Epidermal melanocyte (primary cell): ENCODE results near the gene ARHGAP28.
"Not testable (repeated sequence)": the region's sequence is repeated elsewhere in the genome, so short reads cannot be mapped to it uniquely, and the experiment has no call there.

Source experiments
- DNase-seq: peaks from one replicate; pipeline ENCODE4 v3.0.0; 2011; ENCODE audit warnings: low spot score; ENCODE audit not compliant: insufficient read length

ARHGAP28 gene

DNA sequence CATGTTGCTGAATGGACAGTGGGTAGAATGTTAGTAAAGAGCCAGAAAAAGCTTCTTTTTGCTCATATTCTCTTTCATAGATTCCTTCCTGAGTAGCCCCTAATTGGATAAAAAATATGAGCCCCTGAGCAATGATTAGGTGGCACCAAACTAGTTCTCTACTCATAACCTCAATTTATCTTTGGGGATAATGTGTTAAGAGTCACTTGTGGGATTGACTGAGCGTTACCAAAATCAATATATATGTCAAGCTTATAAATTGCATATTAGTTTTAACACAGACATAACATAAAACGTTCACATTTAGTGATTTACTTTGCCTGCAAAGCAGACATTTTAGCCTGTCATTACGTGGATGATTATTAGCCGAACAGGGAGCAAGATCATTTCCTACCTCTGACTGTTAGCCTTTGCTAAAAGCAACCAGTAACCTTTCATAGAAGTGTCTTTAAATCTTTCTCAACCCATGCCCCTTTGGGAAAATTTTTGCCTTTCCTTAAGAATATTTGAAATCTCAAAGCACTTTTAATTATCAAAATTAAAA lies 85.4 kb downstream of the ARHGAP28 start:
- no peak for DNase-seq

DNA sequence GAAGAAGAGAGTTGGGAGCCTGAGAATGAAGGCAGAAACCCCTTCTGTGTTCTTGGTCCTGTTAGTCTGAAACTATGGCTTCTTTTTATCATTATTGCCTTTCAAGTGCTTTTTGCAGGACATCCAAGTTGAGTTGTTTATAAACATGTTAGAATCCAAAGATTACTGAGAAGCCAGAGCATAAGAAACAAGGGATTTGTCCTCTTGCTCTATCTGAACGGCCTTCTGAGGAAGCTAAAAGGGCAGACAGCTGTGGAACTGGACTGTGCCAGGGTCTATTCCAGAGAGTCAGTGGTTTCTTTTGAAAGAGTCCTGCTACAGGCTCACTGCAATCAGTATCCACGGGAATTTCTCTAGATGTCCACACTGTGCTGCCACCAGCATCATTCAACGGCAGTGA lies 86.6 kb downstream of the ARHGAP28 start:
- no peak for DNase-seq

DNA sequence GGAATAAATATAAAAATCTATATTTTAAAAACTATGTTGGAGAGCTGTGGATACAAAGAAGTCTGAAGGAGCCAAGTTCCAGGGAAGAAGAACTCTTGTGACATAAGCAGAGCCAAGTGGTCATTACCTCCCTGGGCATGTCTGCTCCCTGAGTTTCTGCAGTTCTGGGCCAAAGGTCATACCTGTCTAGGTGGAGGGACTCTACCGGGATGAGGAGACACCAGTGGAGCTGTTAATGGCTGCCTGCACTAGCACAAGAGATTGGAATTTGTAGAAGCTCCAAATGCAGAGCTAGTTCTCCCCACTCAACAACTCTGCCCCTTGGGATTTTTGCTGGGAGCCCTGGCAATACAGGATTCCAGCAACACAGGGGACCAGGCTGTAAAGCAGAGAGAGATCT lies 89.8 kb downstream of the ARHGAP28 start:
- DNase-seq, result no peak

DNA sequence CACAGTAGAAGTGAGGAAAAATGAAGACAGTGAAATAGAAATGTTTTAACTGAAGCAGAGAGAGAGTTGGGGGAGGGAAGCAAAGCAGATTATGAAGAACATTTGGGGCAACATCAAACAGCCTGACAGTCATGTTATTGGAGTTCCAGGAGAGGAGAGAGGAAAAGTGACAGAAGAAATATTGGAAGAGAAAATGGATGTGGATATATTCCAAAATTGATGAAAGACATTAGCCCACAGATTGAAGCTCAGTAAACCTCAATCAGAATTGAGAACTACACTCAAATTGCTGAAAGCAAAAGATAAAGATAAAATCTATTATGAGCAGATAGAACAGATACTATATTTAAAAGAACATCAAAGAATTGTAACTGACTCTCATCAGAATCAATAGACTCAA lies 90.8 kb downstream of the ARHGAP28 start:
- DNase-seq, result no peak

DNA sequence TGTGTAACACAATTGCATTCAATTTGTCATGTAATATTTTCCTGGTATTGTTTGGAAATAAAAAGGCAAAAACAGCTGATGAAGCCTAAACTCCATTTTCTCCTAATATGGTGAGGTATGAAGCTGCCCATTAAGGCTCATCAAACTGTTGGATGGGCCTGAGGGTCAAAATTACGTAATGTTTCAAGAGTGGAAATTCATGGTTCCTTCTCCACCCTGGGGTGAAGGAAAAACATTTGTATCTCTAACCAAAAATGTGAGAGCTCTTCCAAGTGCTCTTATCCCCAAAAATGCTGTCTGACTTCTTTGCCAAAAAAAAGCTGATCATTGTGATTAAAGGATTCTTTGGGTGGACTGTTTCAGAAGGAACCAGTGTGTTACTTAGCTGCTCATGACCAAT lies 91.8 kb downstream of the ARHGAP28 start:
- no peak for DNase-seq

DNA sequence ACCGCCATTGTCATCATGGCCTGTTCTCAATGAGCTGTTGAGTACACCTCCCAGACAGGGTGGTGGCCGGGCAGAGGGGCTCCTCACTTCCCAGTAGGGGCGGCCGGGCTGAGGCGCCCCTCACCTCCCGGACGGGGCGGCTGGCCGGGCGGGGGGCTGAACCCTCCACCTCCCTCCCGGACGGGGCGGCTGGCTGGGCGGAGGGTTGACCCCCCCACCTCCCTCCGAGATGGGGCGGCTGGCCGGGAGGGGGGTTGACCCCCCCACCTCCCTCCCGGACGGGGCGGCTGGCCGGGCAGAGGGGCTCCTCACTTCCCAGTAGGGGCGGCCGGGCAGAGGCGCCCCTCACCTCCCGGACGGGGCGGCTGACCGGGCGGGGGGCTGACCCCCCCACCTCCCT lies 97.6 kb downstream of the ARHGAP28 start:
- not testable (repeated sequence) for DNase-seq

DNA sequence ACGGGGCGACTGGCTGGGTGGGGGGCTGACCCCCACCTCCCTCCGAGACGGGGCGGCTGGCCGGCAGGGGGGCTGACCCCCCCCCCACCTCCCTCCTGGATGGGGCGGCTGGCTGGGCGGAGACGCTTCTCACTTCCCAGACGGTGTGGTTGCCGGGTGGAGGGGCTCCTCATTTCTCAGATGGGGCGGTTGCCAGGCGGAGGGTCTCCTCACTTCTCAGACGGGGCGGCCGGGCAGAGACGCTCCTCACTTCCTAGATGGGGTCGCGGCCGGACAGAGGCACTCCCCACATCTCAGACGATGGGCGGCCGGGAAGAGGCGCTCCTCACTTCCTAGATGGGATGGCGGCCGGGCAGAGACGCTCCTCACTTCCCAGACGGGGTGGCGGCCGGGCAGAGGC lies 98.0 kb downstream of the ARHGAP28 start:
- not testable (repeated sequence) for DNase-seq

DNA sequence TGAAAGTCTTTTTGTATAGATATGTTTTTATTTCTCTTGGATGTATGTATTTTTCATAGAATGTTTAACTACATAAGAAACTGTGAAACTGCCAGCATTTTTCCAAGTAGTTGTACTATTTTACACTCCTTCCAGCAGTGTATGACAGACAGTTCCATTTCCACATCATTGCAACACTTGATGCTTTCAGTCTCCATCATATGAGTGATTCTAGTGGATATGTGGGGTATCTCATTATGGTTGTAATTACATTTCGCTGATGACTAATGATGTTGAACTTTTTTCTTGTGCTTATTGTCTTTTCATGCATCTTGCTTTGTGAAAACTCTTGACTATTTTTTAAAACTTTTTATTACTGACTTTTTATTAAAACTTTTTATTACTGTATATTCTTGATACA lies 101.4 kb downstream of the ARHGAP28 start:
- DNase-seq, result no peak

DNA sequence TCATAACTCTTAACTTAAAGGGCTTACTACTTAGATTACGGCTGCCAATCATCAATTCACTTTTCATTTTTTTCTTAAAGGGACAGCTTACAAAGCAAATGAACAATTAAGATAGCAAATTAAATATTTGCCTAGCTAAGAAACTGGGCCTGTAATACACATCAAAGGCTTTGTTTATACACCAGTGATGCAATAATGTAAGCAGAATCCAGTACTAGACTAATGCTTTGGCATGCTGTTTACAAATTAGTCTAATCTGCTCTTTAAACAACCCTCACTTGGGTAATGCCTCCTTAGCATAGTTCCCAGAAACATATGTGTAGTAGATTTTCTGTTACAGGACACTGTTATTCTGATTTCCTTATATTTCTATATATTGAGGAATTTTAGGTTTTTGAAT lies 105.8 kb downstream of the ARHGAP28 start:
- no peak for DNase-seq

DNA sequence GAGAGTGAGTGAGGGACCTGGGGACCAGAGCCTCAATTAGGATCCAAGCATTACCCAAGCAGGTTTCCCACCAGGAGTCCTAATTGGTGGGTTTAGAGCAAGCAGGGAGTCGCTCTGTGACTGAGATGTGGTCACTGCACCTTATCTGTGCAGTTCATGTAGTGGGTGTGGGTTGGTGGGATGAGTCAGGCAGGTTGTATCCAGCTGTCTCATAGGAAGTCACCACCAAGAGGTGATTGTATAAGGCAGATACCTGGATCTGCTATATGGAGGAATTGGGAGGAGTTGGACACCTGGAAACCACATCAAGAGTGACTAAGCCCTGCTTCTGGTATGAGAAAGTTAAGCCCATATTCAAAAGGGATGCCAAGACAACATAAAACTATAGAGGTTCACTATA lies 106.8 kb downstream of the ARHGAP28 start:
- DNase-seq, result no peak

DNA sequence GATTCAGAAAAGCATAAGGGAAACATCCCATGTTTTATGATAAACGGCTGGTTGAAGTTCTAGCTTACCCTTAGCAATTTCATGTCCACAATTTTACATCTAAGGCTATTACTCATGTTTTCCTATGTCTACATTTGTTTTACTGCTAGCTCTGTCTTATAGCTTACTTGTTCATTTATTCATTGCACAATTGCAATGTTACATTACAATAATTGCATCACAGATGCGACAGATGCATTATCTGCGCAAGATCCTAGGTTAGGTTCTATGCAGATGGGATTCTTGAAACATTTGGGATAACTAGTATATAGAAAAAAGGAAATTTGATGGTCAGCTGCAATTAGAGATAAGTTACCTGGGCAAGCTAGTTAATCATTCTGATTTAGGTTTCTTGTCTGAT lies 108.4 kb downstream of the ARHGAP28 start:
- DNase-seq, result no peak

DNA sequence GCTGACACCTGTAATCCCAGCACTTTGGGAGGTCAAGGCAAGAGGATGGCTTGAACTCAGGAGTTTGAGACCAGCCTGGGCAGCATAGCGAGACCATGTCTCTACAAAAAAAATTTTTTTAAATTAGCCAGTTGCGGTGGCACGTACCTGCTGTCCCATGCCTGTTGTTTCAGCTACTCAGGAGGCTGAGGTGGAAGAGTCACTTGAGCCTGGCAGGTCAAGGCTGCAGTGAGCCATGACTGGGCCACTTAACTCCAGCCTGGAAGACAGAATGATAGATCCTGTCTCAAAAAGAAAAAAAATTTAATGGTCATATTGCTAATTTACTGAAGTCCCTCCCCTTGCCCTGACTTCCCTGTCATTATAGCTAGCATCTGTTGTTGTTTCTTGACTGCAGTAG lies 112.6 kb downstream of the ARHGAP28 start:
- DNase-seq, result no peak

DNA sequence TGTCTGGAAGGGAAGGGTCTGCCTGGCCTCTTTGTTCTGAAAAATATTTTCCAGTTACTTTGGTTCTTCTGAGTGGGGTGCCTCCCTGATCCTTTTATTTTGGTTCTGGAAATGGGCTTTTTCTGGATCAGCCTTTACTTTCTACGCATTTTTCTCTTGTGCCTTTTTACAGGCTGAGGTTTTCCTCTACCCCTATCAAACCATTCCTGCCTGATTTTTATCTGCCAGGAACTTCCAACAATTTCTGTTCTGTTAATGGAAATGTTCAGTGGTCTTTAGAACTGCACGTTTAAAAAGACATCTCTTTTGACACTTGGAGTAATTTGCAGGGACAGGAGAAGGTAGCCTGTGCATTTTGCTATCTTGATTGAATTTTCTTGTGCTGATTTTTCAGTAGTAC lies 113.8 kb downstream of the ARHGAP28 start:
- DNase-seq, result no peak

DNA sequence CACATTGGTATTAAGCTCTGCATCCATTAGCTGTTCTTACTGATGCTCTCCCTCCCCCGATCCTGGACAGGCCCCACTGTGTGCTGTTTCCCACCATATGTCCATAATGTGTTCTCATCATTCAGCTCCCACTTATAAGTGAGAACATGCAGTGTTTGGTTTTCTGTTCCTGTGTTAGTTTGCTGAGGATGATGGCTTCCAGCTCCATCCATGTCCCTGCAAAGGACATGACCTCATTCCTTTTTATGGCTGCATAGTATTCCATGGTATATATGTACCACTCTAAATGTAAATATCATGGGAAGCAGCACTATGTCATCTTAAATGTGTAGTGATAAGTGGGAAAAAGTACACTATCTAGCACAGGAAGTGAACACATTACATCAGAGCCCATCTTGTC lies 116.0 kb downstream of the ARHGAP28 start:
- not testable (repeated sequence) for DNase-seq

DNA sequence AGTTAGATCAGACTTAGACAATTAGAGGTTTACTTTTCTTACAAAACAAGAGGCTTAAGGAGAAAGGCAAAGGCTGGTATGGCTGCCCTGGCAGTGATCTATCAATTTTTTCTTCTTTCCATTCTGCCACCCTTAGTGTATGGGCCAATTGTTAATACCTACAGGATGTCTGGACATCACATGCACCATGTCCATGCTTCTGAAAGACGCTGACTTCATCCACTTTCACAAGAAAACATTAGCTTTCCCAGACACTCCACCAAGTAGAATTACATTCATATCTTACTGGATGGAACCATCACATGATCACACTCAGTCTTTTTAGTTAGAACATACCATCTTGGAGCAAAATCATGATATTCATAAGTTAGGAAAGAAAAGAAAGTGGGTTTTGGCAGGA lies 120.9 kb downstream of the ARHGAP28 start:
- no peak for DNase-seq

DNA sequence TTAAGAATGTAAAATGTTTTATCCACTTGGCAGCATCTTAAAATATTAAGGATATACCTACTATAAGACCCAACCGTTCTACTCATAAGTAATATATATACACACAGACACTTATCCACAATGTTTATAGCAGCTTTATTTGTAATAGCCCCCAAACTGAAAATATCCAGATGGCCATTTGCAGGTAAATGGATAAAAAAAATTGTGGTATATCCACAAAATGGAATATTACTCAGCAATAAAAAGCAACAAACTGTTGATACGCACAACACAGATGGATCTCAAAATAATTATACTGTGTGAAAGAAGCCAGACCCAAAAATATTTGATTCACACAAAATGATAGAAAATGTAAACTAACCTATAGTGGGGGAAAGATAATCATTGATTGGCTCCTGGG lies 122.0 kb downstream of the ARHGAP28 start:
- no peak for DNase-seq

DNA sequence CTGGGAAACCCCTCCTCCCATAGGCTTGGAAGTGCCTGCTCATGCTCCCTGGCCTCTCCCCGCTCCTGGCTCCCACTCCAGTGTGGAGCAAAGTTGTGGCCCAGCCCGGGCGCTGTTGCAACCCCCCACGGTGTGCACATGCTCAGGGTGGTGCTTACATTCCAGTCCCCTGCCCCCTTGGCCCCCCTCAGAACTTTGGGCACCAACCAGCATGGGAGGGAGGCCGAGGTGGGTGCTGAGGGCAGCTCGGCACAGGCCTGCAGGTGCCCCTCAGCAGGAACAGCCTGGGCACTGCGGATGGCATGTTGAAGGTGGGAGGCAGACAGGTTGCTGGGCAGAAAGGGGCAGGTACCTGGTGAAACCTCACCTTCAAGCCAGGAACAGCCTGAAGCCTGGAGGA lies 125.3 kb downstream of the ARHGAP28 start:
- no peak for DNase-seq

DNA sequence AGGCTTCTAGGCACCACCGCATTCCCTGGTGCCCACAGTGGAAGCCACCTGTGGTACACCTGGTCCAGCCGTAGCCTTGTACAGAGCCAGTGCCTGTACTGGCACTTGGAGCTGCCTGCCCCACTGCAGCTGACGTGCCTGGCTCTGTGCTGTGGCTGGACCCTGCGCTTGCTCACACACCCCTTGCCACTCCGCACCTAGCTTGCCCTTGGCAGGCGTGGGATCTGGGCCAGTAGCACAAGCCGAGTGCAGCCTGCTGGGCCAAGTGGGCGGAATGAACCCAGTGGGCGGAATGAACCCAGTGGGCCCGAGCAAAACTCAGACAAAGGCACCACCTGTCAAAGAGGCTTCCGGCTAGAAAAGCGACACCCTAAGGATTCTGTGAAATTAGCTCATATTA lies 126.3 kb downstream of the ARHGAP28 start:
- DNase-seq, result no peak

DNA sequence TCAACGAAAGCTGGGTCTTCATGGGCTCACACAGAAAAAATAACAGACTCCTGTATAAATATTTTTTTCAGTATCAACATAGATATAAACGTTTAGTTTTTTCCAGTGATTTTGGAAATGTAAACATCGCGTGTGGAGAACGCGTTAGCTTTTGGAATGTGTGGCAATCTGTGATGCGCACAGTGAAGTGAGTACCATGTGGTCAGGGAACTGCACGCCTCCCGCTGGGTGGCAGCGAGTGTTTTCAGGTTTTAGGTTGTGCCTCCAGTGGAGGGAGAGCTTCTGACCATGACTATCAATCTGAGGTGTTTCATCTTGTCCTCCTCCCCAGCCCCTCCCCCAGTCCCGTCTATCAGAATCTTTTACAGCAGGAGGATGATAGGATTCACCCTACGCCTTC lies 127.8 kb downstream of the ARHGAP28 start:
- no peak for DNase-seq

DNA sequence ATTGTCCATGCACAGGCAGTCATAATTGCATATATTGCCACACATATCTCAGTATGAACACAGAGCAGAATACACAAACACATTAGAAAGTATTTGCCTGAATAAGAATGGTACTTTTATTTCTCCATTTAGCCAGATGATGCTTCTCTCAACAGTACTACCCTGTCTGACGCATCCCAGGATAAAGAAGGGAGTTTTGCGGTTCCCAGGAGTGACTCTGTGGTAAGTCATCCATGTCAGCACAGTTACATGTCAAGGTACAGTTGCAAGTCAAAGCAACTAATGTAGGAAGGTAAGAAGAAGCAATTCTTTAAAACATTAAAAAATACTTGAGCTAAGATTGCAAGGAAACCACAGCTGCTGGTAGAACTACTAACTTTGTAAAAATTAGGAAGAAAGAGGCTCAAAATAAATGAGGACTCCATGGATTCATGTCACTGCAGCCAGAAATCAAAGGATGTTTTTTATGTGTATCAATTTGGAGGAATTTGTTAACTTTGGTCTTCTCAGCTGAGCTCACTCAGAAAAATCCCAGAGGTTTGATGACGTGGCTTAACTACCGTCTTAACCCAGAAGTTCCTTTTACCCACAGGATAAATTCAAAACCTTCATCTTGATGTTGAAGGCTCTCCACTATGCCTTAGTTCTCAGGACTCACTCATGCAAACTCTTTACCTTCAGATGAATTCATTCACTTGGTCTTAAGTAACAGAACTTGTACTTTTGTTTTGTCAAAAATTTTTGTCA lies 130.3 kb downstream of the ARHGAP28 start:
- DNase-seq, result no peak

DNA sequence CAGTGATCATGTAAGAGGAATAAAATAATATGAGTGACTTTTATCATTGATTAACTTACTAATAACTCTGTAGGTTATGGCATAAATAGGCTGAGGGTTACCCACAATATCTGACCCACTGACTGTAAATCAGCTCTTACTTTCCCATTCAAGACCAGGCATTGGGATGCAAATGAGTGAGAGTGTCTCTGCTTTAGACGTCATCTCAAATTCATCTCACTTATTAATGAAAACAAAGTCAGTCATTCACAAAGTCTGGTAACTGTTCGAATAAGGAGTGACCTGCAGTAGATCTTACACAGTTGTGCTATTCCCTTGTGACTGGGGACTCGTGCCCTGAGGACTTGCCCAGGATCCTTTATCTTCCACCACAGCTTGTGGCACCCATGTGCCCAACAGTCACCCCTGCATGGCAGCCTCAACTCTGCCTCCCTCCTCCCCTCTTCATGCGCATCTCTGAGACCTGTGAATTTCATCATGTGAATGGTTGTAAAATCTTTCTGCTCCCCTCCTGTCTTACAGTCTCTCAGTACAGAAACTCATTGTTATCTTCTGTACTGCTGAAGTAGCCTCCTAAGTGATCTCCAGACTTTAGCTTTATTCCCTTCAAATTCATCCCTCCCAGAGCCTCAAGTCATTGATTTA lies 131.4 kb downstream of the ARHGAP28 start:
- DNase-seq, result no peak

DNA sequence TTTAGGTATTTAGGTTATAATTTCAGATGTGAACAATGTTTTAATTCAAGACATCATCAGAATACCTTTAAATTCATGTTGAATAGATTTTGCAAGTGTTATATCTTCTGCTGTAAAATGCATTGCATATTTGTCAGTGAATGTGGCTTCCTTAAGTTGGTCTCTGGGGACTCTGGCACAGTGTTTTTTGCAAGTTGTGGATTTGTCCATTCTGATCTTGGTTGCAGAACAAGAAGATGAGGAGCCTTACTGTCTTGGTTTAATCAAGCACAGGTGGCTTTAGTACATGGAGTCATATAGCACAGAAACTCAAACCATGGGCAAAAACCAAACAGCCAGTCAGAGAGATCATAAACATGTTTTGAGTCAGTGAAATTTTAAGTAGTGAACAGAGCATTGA lies 135.7 kb downstream of the ARHGAP28 start:
- DNase-seq, result no peak

DNA sequence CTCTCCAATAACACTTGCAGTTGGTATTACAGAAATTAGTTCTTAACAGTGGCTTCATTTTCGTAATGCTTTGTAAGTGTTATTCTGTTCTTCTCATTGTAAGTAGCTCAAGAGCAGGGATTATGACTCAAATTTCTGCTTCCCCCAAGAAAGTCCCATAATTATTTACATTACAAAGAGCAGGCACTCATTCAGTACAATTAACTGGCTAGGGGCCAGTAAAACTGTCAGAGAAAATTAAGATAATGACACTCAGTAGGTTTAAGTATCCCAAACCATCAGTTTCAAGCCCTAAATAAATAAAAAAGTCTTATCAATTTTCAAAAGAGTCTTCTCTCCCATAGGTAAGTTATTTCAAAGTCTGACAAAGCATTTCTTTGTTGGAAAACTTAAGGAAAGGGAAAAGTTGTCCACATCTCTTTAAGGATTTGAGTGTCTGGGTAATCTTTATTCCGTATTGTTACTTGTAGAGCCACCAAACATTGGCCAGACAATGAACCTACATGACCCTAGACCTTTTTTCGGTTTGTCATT lies 137.1 kb downstream of the ARHGAP28 start:
- DNase-seq, result no peak
